Suprapubic skin (tissue), 4 donors: ENCODE measurements around the gene SPTAN1.
"Not testable (repeated sequence)": the region's sequence is repeated elsewhere in the genome, so short reads cannot be mapped to it uniquely, and the experiment has no call there.

Experiments used
- POLR2A ChIP-seq, 2 donors: fragments of 450-650 bp; IDR thresholded peaks; one replicate each; pipeline ENCODE4 v1.6.1; 2017; ENCODE audit warnings: antibody characterized with exemption in 2 of 2, mild to moderate bottlenecking in 2 of 2, moderate library complexity in 2 of 2
- POLR2AphosphoS5 ChIP-seq, 3 donors: sonication (generic); formaldehyde crosslinking; IDR thresholded peaks; one replicate each; pipeline ENCODE4 v1.6.1; 2017; ENCODE audit warnings: antibody characterized with exemption in 3 of 3
- TF ChIP-seq, protein P1 (sequence below), 2 donors: fragments of 200-600 bp in 1 of 2; fragments of 450-650 bp in 1 of 2; sonication (generic) in 1 of 2; IDR thresholded peaks; one replicate each; pipeline ENCODE4 v1.5.1; 2016 to 2019; ENCODE audit warnings: antibody characterized with exemption in 2 of 2, mild to moderate bottlenecking in 1 of 2, moderate library complexity in 1 of 2

DNA sequence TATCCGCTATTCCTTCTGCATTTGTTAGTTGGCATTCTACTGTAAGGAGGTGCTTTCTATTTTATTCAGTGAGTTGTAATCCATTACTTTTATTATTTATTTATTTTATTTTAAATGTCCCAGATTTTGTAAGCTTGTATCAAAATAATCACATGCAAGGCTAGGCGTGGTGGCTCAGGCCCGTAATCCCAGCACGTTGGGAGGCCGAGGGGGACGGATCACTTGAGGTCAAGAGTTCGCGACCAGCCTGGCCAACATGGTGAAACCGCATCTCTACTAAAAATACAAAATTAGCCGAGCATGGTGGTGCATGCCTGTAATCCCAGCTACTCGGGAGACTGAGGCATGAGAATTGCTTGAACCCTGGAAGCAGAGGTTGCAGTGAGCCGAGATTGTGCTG, 46.5 kb upstream of the SPTAN1 start:
- not testable (repeated sequence) for TF ChIP-seq POLR2A, POLR2AphosphoS5 (IDR thresholded peaks at IDR 0.05)
- TF ChIP-seq, protein P1, sequence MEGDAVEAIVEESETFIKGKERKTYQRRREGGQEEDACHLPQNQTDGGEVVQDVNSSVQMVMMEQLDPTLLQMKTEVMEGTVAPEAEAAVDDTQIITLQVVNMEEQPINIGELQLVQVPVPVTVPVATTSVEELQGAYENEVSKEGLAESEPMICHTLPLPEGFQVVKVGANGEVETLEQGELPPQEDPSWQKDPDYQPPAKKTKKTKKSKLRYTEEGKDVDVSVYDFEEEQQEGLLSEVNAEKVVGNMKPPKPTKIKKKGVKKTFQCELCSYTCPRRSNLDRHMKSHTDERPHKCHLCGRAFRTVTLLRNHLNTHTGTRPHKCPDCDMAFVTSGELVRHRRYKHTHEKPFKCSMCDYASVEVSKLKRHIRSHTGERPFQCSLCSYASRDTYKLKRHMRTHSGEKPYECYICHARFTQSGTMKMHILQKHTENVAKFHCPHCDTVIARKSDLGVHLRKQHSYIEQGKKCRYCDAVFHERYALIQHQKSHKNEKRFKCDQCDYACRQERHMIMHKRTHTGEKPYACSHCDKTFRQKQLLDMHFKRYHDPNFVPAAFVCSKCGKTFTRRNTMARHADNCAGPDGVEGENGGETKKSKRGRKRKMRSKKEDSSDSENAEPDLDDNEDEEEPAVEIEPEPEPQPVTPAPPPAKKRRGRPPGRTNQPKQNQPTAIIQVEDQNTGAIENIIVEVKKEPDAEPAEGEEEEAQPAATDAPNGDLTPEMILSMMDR (IDR thresholded peaks at IDR 0.05) = not testable (repeated sequence)
